GM23248 (cell line): ENCODE results near the gene BUD31.

ENCODE experiments used
- EZH2 ChIP-seq: fragments of 200-600 bp; sonication (generic); IDR thresholded peaks from 2 replicates; pipeline ENCODE4 v1.6.1; 2018; ENCODE audit warnings: antibody characterized with exemption, mild to moderate bottlenecking; ENCODE audit not compliant: insufficient read depth, poor library complexity, severe bottlenecking
- EZH2phosphoT487 ChIP-seq: fragments of 200-600 bp; sonication (generic); IDR thresholded peaks from 2 replicates; pipeline ENCODE4 v1.6.1; 2018; ENCODE audit warnings: antibody characterized with exemption, moderate library complexity, mild to moderate bottlenecking, low read depth; ENCODE audit not compliant: insufficient read depth

- TF ChIP-seq EZH2phosphoT487 (no peak), EZH2 (no peak)
Observed at GRCh38 chr7:99397297-99397983, 11.3 kb upstream of the BUD31 start.
